Measurements from ENCODE around the gene SERBP1. TPM values are rescaled to one million over a fixed set of nuclear protein-coding genes. Genes with fewer than 3 reads are reported as not detected.

The SERBP1 gene
- 100 to 1,000 TPM; 280 to 297 TPM for total RNA-seq

- peaks cover 43% of the 10 kb centered on the region for H3K36me3 Mint-ChIP-seq (ENCODE audit: low read depth)
Observed at GRCh38 chr1:67430358-67431155, at the start of gene SERBP1. Gene SERBP1 (minus strand): TSS chr1:67430402. CDS start chr1:67430300, 102 bp downstream.

GRCh38 chr1:67479146-67479891 is 49.1 kb upstream of the SERBP1 start:
- Mint-ChIP-seq H3K9me3 (ENCODE audit: insufficient read depth) (no peaks in the 10 kb centered on the region), H3K27me3 (ENCODE audit: low read depth) (peaks cover 6% of the 10 kb centered on the region), H3K27ac (no peak overlapping the region), H3K36me3 (ENCODE audit: low read depth) (no peaks in the 10 kb centered on the region), H3K4me3 (no peak overlapping the region), H3K4me1 (ENCODE audit: low read depth) (peaks cover 3% of the 10 kb centered on the region)
- CTCF ChIA-PET: interaction anchor here (1.0 to 1.9 kb wide), 2 partner anchors 21 to 331 kb away, joined by 3 to 8 read pairs; no protein-coding TSS in a partner anchor
- ATAC-seq (no peak), DNase-seq (no peak)
- POLR2A ChIA-PET: no interaction called here

More at GRCh38 chr1:67430358-67431155, at the start of gene SERBP1:
- POLR2A ChIA-PET: interaction anchor here (0.6 to 2.8 kb wide), 17 partner anchors 11 to 377 kb away, joined by 3 to 13 read pairs (median 4); partner anchors contain the start of genes GADD45A, IL23R and SLC35D1
- peaks cover 46% of the 10 kb centered on the region for H3K4me1 Mint-ChIP-seq (ENCODE audit: low read depth)
- DNase-seq (peak; percentile 97), ATAC-seq (peak; percentile 82)
- H3K4me3 Mint-ChIP-seq: peak within 1 kb of the TSS; percentile 78
- H3K9me3 Mint-ChIP-seq (ENCODE audit: insufficient read depth): no peaks in the 10 kb centered on the region
- H3K27me3 Mint-ChIP-seq (ENCODE audit: low read depth): no peaks in the 10 kb centered on the region
- CTCF ChIA-PET: interaction anchor here (0.9 to 6.2 kb wide), 8 partner anchors 70 to 506 kb away, joined by 3 to 52 read pairs (median 3); partner anchors contain the start of gene DNAI4
- H3K27ac Mint-ChIP-seq: peak within 1 kb of the TSS; percentile 91

- H3K4me3 Mint-ChIP-seq: no peak overlapping the region
- ATAC-seq (no peak), DNase-seq (no peak)
Observed at GRCh38 chr1:67476906-67477305, 46.7 kb upstream of the SERBP1 start.

GRCh38 chr1:67476006-67476482 is 45.8 kb upstream of the SERBP1 start:
- CTCF ChIA-PET: interaction anchor here (1.0 kb wide), 1 partner anchor 25 kb away, joined by 3 read pairs; no protein-coding TSS in a partner anchor
- H3K4me3 Mint-ChIP-seq: no peak overlapping the region
- DNase-seq (no peak), ATAC-seq (no peak)
- H3K9me3 Mint-ChIP-seq (ENCODE audit: insufficient read depth): no peaks in the 10 kb centered on the region
- peaks cover 3% of the 10 kb centered on the region for H3K4me1 Mint-ChIP-seq (ENCODE audit: low read depth)
- H3K27me3 Mint-ChIP-seq (ENCODE audit: low read depth): peaks cover 8% of the 10 kb centered on the region
- no peaks in the 10 kb centered on the region for H3K36me3 Mint-ChIP-seq (ENCODE audit: low read depth)
- POLR2A ChIA-PET: no interaction called here
- H3K27ac Mint-ChIP-seq: no peak overlapping the region

More at GRCh38 chr1:67476906-67477305, 46.7 kb upstream of the SERBP1 start:
- POLR2A ChIA-PET: no interaction called here
- Mint-ChIP-seq H3K4me1 (ENCODE audit: low read depth) (peaks cover 3% of the 10 kb centered on the region), H3K27ac (no peak overlapping the region), H3K9me3 (ENCODE audit: insufficient read depth) (no peaks in the 10 kb centered on the region), H3K36me3 (ENCODE audit: low read depth) (no peaks in the 10 kb centered on the region), H3K27me3 (ENCODE audit: low read depth) (peaks cover 8% of the 10 kb centered on the region)
- CTCF ChIA-PET: no interaction called here

GRCh38 chr1:67472056-67472455 is 41.9 kb upstream of the SERBP1 start:
- ChIA-PET CTCF (no interaction called here), POLR2A (no interaction called here)
- H3K4me3 Mint-ChIP-seq: no peak overlapping the region

GRCh38 chr1:67469431-67469830 is 39.2 kb upstream of the SERBP1 start:
- Mint-ChIP-seq H3K4me1 (ENCODE audit: low read depth) (no peaks in the 10 kb centered on the region), H3K9me3 (ENCODE audit: insufficient read depth) (no peaks in the 10 kb centered on the region), H3K36me3 (ENCODE audit: low read depth) (no peaks in the 10 kb centered on the region), H3K27ac (no peak overlapping the region), H3K27me3 (ENCODE audit: low read depth) (peaks cover 8% of the 10 kb centered on the region), H3K4me3 (no peak overlapping the region)
- ATAC-seq (no peak), DNase-seq (no peak)
- CTCF ChIA-PET: no interaction called here
- POLR2A ChIA-PET: no interaction called here

More at GRCh38 chr1:67472056-67472455, 41.9 kb upstream of the SERBP1 start:
- Mint-ChIP-seq H3K27me3 (ENCODE audit: low read depth) (peaks cover 7% of the 10 kb centered on the region), H3K9me3 (ENCODE audit: insufficient read depth) (no peaks in the 10 kb centered on the region), H3K36me3 (ENCODE audit: low read depth) (no peaks in the 10 kb centered on the region), H3K27ac (no peak overlapping the region), H3K4me1 (ENCODE audit: low read depth) (no peaks in the 10 kb centered on the region)
- DNase-seq (no peak), ATAC-seq (no peak)

GRCh38 chr1:67468066-67468718 is 38.0 kb upstream of the SERBP1 start:
- H3K27ac Mint-ChIP-seq: no peak overlapping the region
- no peaks in the 10 kb centered on the region for H3K4me1 Mint-ChIP-seq (ENCODE audit: low read depth)
- ATAC-seq (no peak), DNase-seq (no peak)
- no peaks in the 10 kb centered on the region for H3K9me3 Mint-ChIP-seq (ENCODE audit: insufficient read depth)
- ChIA-PET CTCF (no interaction called here), POLR2A (no interaction called here)
- peaks cover 8% of the 10 kb centered on the region for H3K27me3 Mint-ChIP-seq (ENCODE audit: low read depth)
- no peaks in the 10 kb centered on the region for H3K36me3 Mint-ChIP-seq (ENCODE audit: low read depth)
- no peak overlapping the region for H3K4me3 Mint-ChIP-seq

GRCh38 chr1:67465375-67465774 is 35.2 kb upstream of the SERBP1 start:
- H3K27me3 Mint-ChIP-seq (ENCODE audit: low read depth): peaks cover 5% of the 10 kb centered on the region
- CTCF ChIA-PET: no interaction called here
- no peaks in the 10 kb centered on the region for H3K36me3 Mint-ChIP-seq (ENCODE audit: low read depth)
- H3K4me3 Mint-ChIP-seq: no peak overlapping the region
- no peak for DNase-seq
- no peak for ATAC-seq
- POLR2A ChIA-PET: no interaction called here
- no peak overlapping the region for H3K27ac Mint-ChIP-seq
- no peaks in the 10 kb centered on the region for H3K4me1 Mint-ChIP-seq (ENCODE audit: low read depth)
- H3K9me3 Mint-ChIP-seq (ENCODE audit: insufficient read depth): no peaks in the 10 kb centered on the region

- ChIA-PET POLR2A (no interaction called here), CTCF (no interaction called here)
- no peaks in the 10 kb centered on the region for H3K9me3 Mint-ChIP-seq (ENCODE audit: insufficient read depth)
- H3K4me3 Mint-ChIP-seq: no peak overlapping the region
- no peak for DNase-seq
- H3K27ac Mint-ChIP-seq: no peak overlapping the region
- H3K4me1 Mint-ChIP-seq (ENCODE audit: low read depth): no peaks in the 10 kb centered on the region
- H3K27me3 Mint-ChIP-seq (ENCODE audit: low read depth): peaks cover 5% of the 10 kb centered on the region
- no peaks in the 10 kb centered on the region for H3K36me3 Mint-ChIP-seq (ENCODE audit: low read depth)
- no peak for ATAC-seq
Observed at GRCh38 chr1:67464746-67465145, 34.5 kb upstream of the SERBP1 start.

- POLR2A ChIA-PET: no interaction called here
Observed at GRCh38 chr1:67464058-67464457, 33.9 kb upstream of the SERBP1 start.

GRCh38 chr1:67463298-67463955 is 33.2 kb upstream of the SERBP1 start:
- no peak overlapping the region for H3K4me3 Mint-ChIP-seq
- no peaks in the 10 kb centered on the region for H3K9me3 Mint-ChIP-seq (ENCODE audit: insufficient read depth)
- CTCF ChIA-PET: no interaction called here
- H3K27ac Mint-ChIP-seq: no peak overlapping the region
- no peaks in the 10 kb centered on the region for H3K4me1 Mint-ChIP-seq (ENCODE audit: low read depth)
- ATAC-seq: no peak
- H3K36me3 Mint-ChIP-seq (ENCODE audit: low read depth): no peaks in the 10 kb centered on the region
- no peak for DNase-seq
- POLR2A ChIA-PET: no interaction called here
- H3K27me3 Mint-ChIP-seq (ENCODE audit: low read depth): peaks cover 5% of the 10 kb centered on the region

More at GRCh38 chr1:67464058-67464457, 33.9 kb upstream of the SERBP1 start:
- Mint-ChIP-seq H3K36me3 (ENCODE audit: low read depth) (no peaks in the 10 kb centered on the region), H3K4me1 (ENCODE audit: low read depth) (no peaks in the 10 kb centered on the region), H3K9me3 (ENCODE audit: insufficient read depth) (no peaks in the 10 kb centered on the region), H3K4me3 (no peak overlapping the region), H3K27me3 (ENCODE audit: low read depth) (peaks cover 5% of the 10 kb centered on the region), H3K27ac (no peak overlapping the region)
- CTCF ChIA-PET: no interaction called here
- DNase-seq: no peak
- no peak for ATAC-seq
